GM19463 (cell line): ENCODE measurements around the gene KIF20B.
"Not testable (repeated sequence)": the region's sequence is repeated elsewhere in the genome, so short reads cannot be mapped to it uniquely, and the experiment has no call there.

Source experiments
- ATAC-seq: cut with Tn5 transposase; IDR thresholded peaks from one replicate; pipeline ENCODE4 v1.9.1; 2021; ENCODE audit warnings: mild to moderate bottlenecking, moderate library complexity; ENCODE audit not compliant: unreplicated experiment

The KIF20B gene

GRCh38 chr10:89776665-89777064 lies 75.3 kb downstream of the KIF20B start:
- ATAC-seq = no peak

- no peak for ATAC-seq
Measured at GRCh38 chr10:89782470-89782869, 81.1 kb downstream of the KIF20B start.

- ATAC-seq = no peak
Measured at GRCh38 chr10:89783406-89783805, 82.0 kb downstream of the KIF20B start.

- no peak for ATAC-seq
Measured at GRCh38 chr10:89785095-89785494, 83.7 kb downstream of the KIF20B start.

- no peak for ATAC-seq
Measured at GRCh38 chr10:89789188-89789877, 87.9 kb downstream of the KIF20B start.

- no peak for ATAC-seq
Measured at GRCh38 chr10:89792187-89792586, 90.8 kb downstream of the KIF20B start.

- peak; percentile 45 for ATAC-seq
Measured at GRCh38 chr10:89793649-89794254, 92.4 kb downstream of the KIF20B start.

- ATAC-seq = peak; percentile 78
Measured at GRCh38 chr10:89795840-89796239, 94.5 kb downstream of the KIF20B start.

- ATAC-seq = no peak
Measured at GRCh38 chr10:89798092-89798491, 96.7 kb downstream of the KIF20B start.

GRCh38 chr10:89799573-89799972 lies 98.2 kb downstream of the KIF20B start:
- ATAC-seq = no peak

GRCh38 chr10:89805599-89806013 lies 104.2 kb downstream of the KIF20B start:
- peak; percentile 84 for ATAC-seq

GRCh38 chr10:89808842-89809241 lies 107.5 kb downstream of the KIF20B start:
- ATAC-seq = no peak

- ATAC-seq = no peak
Measured at GRCh38 chr10:89809766-89810165, 108.4 kb downstream of the KIF20B start.

- no peak for ATAC-seq
Measured at GRCh38 chr10:89810908-89811525, 109.6 kb downstream of the KIF20B start.

- ATAC-seq = no peak
Measured at GRCh38 chr10:89813546-89813945, 112.2 kb downstream of the KIF20B start.

GRCh38 chr10:89814278-89814677 lies 112.9 kb downstream of the KIF20B start:
- no peak for ATAC-seq

GRCh38 chr10:89815049-89815853 lies 113.9 kb downstream of the KIF20B start:
- no peak for ATAC-seq

GRCh38 chr10:89819008-89819407 lies 117.6 kb downstream of the KIF20B start:
- ATAC-seq = not testable (repeated sequence)
